Astrocyte of the cerebellum (primary cell): ENCODE data around the gene MED8.

Source experiments
- DNase-seq: peaks from one replicate; pipeline ENCODE4 v3.0.0-alpha.2; 2011; ENCODE audit warnings: low read depth
- H3K4me3 ChIP-seq: 2 replicates; pipeline ENCODE4 v1.5.1; 2011; ENCODE audit warnings: mild to moderate bottlenecking, low read depth, low read length, moderate library complexity
- CTCF ChIP-seq: IDR thresholded peaks from 2 replicates; pipeline ENCODE4 v1.5.1; 2012; ENCODE audit warnings: low read length, low read depth, moderate library complexity, mild to moderate bottlenecking; ENCODE audit errors: missing control alignments
- in situ Hi-C: cut with HindIII; loops from 2 replicates; pipeline ENCODE4 v1.10.0; 2017; ENCODE audit warnings: low sequenced_read_pairs

The MED8 gene

GRCh38 chr1:43430831-43431230, 41.2 kb upstream of the MED8 start:
- TF ChIP-seq CTCF = no peak
- DNase-seq = no peak
- in situ Hi-C loops = no loop called here
- H3K4me3 ChIP-seq = no peak overlapping the region

GRCh38 chr1:43427941-43428340, 38.3 kb upstream of the MED8 start:
- TF ChIP-seq CTCF = no peak
- in situ Hi-C loops = no loop called here
- DNase-seq = no peak
- no peak overlapping the region for H3K4me3 ChIP-seq

GRCh38 chr1:43427524-43427923, 37.9 kb upstream of the MED8 start:
- in situ Hi-C loops = no loop called here
- H3K4me3 ChIP-seq = no peak overlapping the region
- no peak for DNase-seq
- TF ChIP-seq CTCF = no peak

GRCh38 chr1:43426221-43426620, 36.6 kb upstream of the MED8 start:
- in situ Hi-C loops = no loop called here
- no peak overlapping the region for H3K4me3 ChIP-seq
- no peak for TF ChIP-seq CTCF
- no peak for DNase-seq

- H3K4me3 ChIP-seq = no peak overlapping the region
- no peak for DNase-seq
- no peak for TF ChIP-seq CTCF
- in situ Hi-C loops = no loop called here
These were observed 35.4 kb upstream of the MED8 start for GRCh38 chr1:43425045-43425444.

GRCh38 chr1:43423672-43424550, 34.3 kb upstream of the MED8 start:
- in situ Hi-C loops = no loop called here
- H3K4me3 ChIP-seq = no peak overlapping the region
- TF ChIP-seq CTCF = no peak
- no peak for DNase-seq
